ENCODE data around the gene SUCLG2.

GRCh38 chr3:67619991-67620390 lies 34.4 kb downstream of the SUCLG2 start:
- TF ChIP-seq ZSCAN20 (CRISPR knock-in tag; IDR thresholded peaks at IDR 0.05), result no peak
- no peak for TF ChIP-seq BHLHE40 (IDR thresholded peaks at IDR 0.05; ENCODE audit: low read depth, low read length)
- no peak for TF ChIP-seq TP53 (CRISPR knock-in tag; IDR thresholded peaks at IDR 0.05)
- no peak for TF ChIP-seq REST (IDR thresholded peaks at IDR 0.05)
- no peak for TF ChIP-seq CTCF (IDR thresholded peaks at IDR 0.05)
- TF ChIP-seq RAD21 (conservative IDR thresholded peaks at IDR 0.05 in 1 of 2, IDR thresholded peaks at IDR 0.05 in 1 of 2), result no peak
- TF ChIP-seq POLR2A (IDR thresholded peaks at IDR 0.05; ENCODE audit: low read length), result no peak
- TF ChIP-seq MAX (IDR thresholded peaks at IDR 0.05), result no peak
- TF ChIP-seq HMGXB4 (CRISPR knock-in tag; IDR thresholded peaks at IDR 0.05; ENCODE audit: borderline replicate concordance), result no peak
- TF ChIP-seq EP300 (IDR thresholded peaks at IDR 0.05), result no peak
